ENCODE data around the gene CD40. TPM values are rescaled to one million over a fixed set of nuclear protein-coding genes. Genes with fewer than 3 reads are reported as not detected.

The CD40 gene
- total and polyA plus RNA-seq, 2 donors = 3.1 to 21.3 TPM

DNA sequence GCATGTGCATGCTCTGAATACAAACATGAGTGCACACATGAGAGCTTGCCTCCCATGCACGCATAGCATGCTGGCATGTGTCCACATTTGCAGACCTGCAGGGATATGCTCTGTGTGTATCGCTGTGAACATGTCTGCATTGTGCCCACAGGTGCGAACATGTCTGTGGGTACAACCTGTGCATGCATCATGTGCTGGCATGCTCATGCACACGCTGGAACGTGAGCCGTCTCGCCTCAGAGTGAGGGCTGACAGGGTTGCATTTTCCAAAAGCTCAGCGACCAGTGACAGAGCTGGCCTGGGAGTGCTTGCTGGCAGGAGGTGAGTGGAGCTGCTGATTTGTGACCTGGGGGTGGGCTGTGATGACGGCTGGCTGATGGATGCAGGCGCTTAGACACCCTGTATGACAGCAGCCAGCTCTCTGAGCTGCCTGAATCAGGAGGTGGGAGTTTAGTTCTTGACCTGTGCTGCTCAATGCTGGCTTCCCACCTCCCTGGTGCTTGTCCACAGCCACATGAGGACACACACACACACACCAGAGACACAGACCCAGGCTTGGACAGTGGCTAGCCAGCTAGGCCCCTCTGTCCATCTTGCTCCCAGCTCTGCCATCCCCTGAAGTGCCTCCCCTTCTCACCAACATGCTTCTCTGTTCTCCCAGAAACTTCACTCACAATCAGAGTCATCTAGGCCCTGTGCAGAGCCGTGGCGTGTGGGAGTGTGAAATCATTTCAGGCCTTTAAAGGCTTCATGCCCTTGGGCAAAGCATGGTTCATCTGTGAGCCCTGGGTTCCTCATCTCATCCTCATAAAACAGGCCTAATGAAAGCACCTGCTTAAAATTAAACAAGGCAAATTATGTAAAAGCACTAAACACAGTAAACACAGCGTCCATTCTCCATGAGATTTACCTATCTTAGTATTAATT is 51.4 kb downstream of the CD40 start:
- H3K4me3 ChIP-seq (ENCODE audit: low read depth, low read length) = no peak overlapping the region
- no peaks in the 10 kb centered on the region for H3K36me3 ChIP-seq (ENCODE audit: insufficient read depth)
- WGBS = 63% methylated on average over 13 of the region's 13 CpGs
- no peaks in the 10 kb centered on the region for H3K4me1 ChIP-seq (ENCODE audit: insufficient read depth)
- DNase-seq (ENCODE audit: extremely low spot score) = no peak
- no peak overlapping the region for H3K27ac ChIP-seq (ENCODE audit: low read depth)

- H3K36me3 ChIP-seq (ENCODE audit: insufficient read depth) = no peaks in the 10 kb centered on the region
- no peak for DNase-seq (ENCODE audit: extremely low spot score)
- H3K4me1 ChIP-seq (ENCODE audit: insufficient read depth) = no peaks in the 10 kb centered on the region
- H3K4me3 ChIP-seq (ENCODE audit: low read depth, low read length) = no peak overlapping the region
- 57% methylated on average over 2 of the region's 2 CpGs for WGBS
- no peak overlapping the region for H3K27ac ChIP-seq (ENCODE audit: low read depth)
Measured at GRCh38 chr20:46171476-46171875, 53.4 kb downstream of the CD40 start.

GRCh38 chr20:46171909-46172308 is 53.8 kb downstream of the CD40 start:
- Histone ChIP-seq H3K4me3 (ENCODE audit: low read depth, low read length) (no peak overlapping the region), H3K36me3 (ENCODE audit: insufficient read depth) (no peaks in the 10 kb centered on the region), H3K27ac (ENCODE audit: low read depth) (no peak overlapping the region), H3K4me1 (ENCODE audit: insufficient read depth) (no peaks in the 10 kb centered on the region)
- WGBS = 68% methylated on average over 5 of the region's 5 CpGs
- DNase-seq (ENCODE audit: extremely low spot score) = no peak

GRCh38 chr20:46172455-46172854 is 54.3 kb downstream of the CD40 start:
- Histone ChIP-seq H3K27ac (ENCODE audit: low read depth) (no peak overlapping the region), H3K4me1 (ENCODE audit: insufficient read depth) (no peaks in the 10 kb centered on the region), H3K36me3 (ENCODE audit: insufficient read depth) (no peaks in the 10 kb centered on the region), H3K4me3 (ENCODE audit: low read depth, low read length) (no peak overlapping the region)
- WGBS = 60% methylated on average over 6 of the region's 6 CpGs
- no peak for DNase-seq (ENCODE audit: extremely low spot score)

DNA sequence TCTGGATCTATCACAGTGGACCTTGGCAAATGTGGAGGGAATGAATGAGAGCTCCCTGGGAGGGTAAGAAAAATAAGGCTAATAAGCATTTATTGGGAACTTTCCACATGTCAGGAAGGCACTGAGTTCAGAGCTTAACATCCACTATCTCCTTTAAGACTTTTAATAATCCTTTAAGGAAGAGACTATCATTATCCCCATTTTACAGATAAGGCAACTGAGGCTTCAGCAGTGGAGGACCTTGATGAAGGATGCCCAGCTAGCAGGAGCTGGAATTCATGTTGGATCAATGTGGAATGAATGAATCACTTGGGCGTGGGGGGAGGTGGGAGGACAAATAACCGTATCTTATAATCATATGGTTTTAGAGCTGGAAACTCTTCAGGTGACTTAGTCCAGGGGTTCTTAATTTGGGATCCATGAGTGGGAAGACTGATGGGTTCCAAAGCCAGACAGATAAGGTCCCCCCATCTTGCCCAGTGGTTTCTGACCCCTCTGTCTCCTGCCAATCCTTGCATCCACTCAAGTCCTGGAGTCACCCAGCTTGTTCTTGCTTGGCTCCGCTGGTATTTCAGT is 54.9 kb downstream of the CD40 start:
- no peak for DNase-seq (ENCODE audit: extremely low spot score)
- WGBS = 64% methylated on average over 3 of the region's 3 CpGs
- no peak overlapping the region for H3K4me3 ChIP-seq (ENCODE audit: low read depth, low read length)

GRCh38 chr20:46173652-46174468 is 55.7 kb downstream of the CD40 start:
- DNase-seq (ENCODE audit: extremely low spot score) = no peak
- no peak overlapping the region for H3K27ac ChIP-seq (ENCODE audit: low read depth)
- no peak overlapping the region for H3K4me3 ChIP-seq (ENCODE audit: low read depth, low read length)
- H3K36me3 ChIP-seq (ENCODE audit: insufficient read depth) = no peaks in the 10 kb centered on the region
- WGBS = 24% methylated on average over 25 of the region's 25 CpGs
- no peaks in the 10 kb centered on the region for H3K4me1 ChIP-seq (ENCODE audit: insufficient read depth)

More for the DNA sequence above, 54.9 kb downstream of the CD40 start:
- H3K4me1 ChIP-seq (ENCODE audit: insufficient read depth) = no peaks in the 10 kb centered on the region
- H3K36me3 ChIP-seq (ENCODE audit: insufficient read depth) = no peaks in the 10 kb centered on the region
- no peak overlapping the region for H3K27ac ChIP-seq (ENCODE audit: low read depth)

DNA sequence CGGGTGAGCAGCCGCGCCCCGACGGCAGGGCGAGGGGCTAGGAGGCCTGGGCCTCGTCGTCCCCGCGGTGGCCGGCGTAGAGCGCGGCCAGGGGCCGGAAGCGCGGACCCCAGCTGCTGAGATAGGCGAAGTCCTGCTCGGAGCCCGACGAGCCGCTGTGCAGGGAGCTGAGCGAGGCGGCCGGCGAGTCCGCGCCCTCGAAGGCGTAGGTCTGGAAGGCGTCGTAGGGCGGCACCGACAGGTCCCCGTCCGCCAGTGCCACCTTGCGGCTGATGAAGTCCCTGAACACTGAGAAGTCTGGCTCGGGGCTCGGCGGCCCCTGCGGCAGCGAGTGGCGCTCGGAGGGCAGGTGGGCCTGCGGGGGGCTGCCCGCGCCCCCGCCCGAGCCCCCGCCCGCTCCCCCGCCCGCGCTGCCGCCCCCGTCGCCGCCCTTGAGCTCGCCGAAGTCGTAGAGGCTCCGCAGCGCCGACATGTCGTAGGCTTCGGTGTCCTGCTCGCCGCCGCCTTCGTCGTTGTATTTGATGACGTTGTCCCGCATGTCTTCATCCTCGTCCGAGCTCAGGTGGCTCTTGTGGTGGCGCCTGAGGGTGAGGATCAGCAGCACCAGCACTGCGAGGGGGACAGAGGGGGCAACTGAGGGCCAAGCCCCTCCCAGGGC is 56.5 kb downstream of the CD40 start:
- WGBS = 3% methylated on average over 77 of the region's 77 CpGs
- no peak for DNase-seq (ENCODE audit: extremely low spot score)
- H3K4me3 ChIP-seq (ENCODE audit: low read depth, low read length) = peak overlapping the region; percentile 7

GRCh38 chr20:46175127-46175494 is 57.0 kb downstream of the CD40 start:
- H3K36me3 ChIP-seq (ENCODE audit: insufficient read depth) = no peaks in the 10 kb centered on the region
- no peak overlapping the region for H3K27ac ChIP-seq (ENCODE audit: low read depth)
- no peaks in the 10 kb centered on the region for H3K4me1 ChIP-seq (ENCODE audit: insufficient read depth)
- DNase-seq (ENCODE audit: extremely low spot score) = no peak
- WGBS = 86% methylated on average over 4 of the region's 4 CpGs
- H3K4me3 ChIP-seq (ENCODE audit: low read depth, low read length) = no peak overlapping the region

More for the DNA sequence above, 56.5 kb downstream of the CD40 start:
- Histone ChIP-seq H3K4me1 (ENCODE audit: insufficient read depth) (no peaks in the 10 kb centered on the region), H3K27ac (ENCODE audit: low read depth) (no peak overlapping the region), H3K36me3 (ENCODE audit: insufficient read depth) (no peaks in the 10 kb centered on the region)

GRCh38 chr20:46176739-46177378 is 58.7 kb downstream of the CD40 start:
- DNase-seq (ENCODE audit: extremely low spot score) = no peak
- Histone ChIP-seq H3K4me1 (ENCODE audit: insufficient read depth) (no peaks in the 10 kb centered on the region), H3K4me3 (ENCODE audit: low read depth, low read length) (no peak overlapping the region), H3K36me3 (ENCODE audit: insufficient read depth) (no peaks in the 10 kb centered on the region), H3K27ac (ENCODE audit: low read depth) (no peak overlapping the region)
- 76% methylated on average over 13 of the region's 13 CpGs for WGBS

GRCh38 chr20:46177768-46178167 is 59.7 kb downstream of the CD40 start:
- 79% methylated on average over 15 of the region's 15 CpGs for WGBS
- DNase-seq (ENCODE audit: extremely low spot score) = no peak
- Histone ChIP-seq H3K27ac (ENCODE audit: low read depth) (no peak overlapping the region), H3K4me1 (ENCODE audit: insufficient read depth) (no peaks in the 10 kb centered on the region), H3K36me3 (ENCODE audit: insufficient read depth) (no peaks in the 10 kb centered on the region), H3K4me3 (ENCODE audit: low read depth, low read length) (no peak overlapping the region)

- Histone ChIP-seq H3K27ac (ENCODE audit: low read depth) (no peak overlapping the region), H3K36me3 (ENCODE audit: insufficient read depth) (no peaks in the 10 kb centered on the region), H3K4me3 (ENCODE audit: low read depth, low read length) (no peak overlapping the region), H3K4me1 (ENCODE audit: insufficient read depth) (no peaks in the 10 kb centered on the region)
- WGBS = 57% methylated on average over 8 of the region's 8 CpGs
- DNase-seq (ENCODE audit: extremely low spot score) = no peak
Measured at GRCh38 chr20:46178891-46179290, 60.8 kb downstream of the CD40 start.

Measured in urinary bladder (tissue), 4 donors.